Neuronal stem cell (in vitro differentiated cells): ENCODE data around the gene GGTLC2.
A peak's percentile ranks its signal among the peaks of the same experiment; 100 is the strongest.

Experiments used
- DNase-seq: peaks from one replicate; pipeline ENCODE4 v3.0.0-alpha.2; 2013; ENCODE audit warnings: low spot score
- H2AFZ ChIP-seq: one replicate; pipeline ENCODE4 v1.6.1; 2013; ENCODE audit warnings: mild to moderate bottlenecking, low read length, inconsistent platforms
- H2AK5ac ChIP-seq: 2 replicates; pipeline ENCODE4 v1.6.1; 2013; ENCODE audit warnings: low read depth, mild to moderate bottlenecking, inconsistent platforms, low read length, moderate library complexity, mixed read lengths
- H2BK120ac ChIP-seq: 2 replicates; pipeline ENCODE4 v1.6.1; 2013; ENCODE audit warnings: low read depth, mild to moderate bottlenecking, inconsistent platforms, low read length, moderate library complexity, mixed read lengths
- H2BK12ac ChIP-seq: one replicate; pipeline ENCODE4 v1.6.1; 2013; ENCODE audit warnings: low read length, inconsistent platforms
- H2BK15ac ChIP-seq: 2 replicates; pipeline ENCODE4 v1.6.1; 2013; ENCODE audit warnings: mild to moderate bottlenecking, low read length, inconsistent platforms, mixed read lengths
- H2BK5ac ChIP-seq: one replicate; pipeline ENCODE4 v1.6.1; 2013; ENCODE audit warnings: inconsistent platforms, mild to moderate bottlenecking, low read length, moderate library complexity
- H3K14ac ChIP-seq: one replicate; pipeline ENCODE4 v1.6.1; 2013; ENCODE audit warnings: low read length, inconsistent platforms
- H3K18ac ChIP-seq: 2 replicates; pipeline ENCODE4 v1.6.1; 2013; ENCODE audit warnings: low read length, inconsistent platforms
- H3K23ac ChIP-seq: 2 replicates; pipeline ENCODE4 v1.6.1; 2013; ENCODE audit warnings: low read depth, mild to moderate bottlenecking, mixed read lengths, low read length, inconsistent platforms; ENCODE audit not compliant: poor library complexity
- H3K27ac ChIP-seq: replicated peaks from 3 replicates; pipeline ENCODE4 v1.5.1; 2013; ENCODE audit warnings: low read length, inconsistent platforms
- H3K27me3 ChIP-seq, 3 experiments: 2 replicates each; pipeline ENCODE4 v1.6.1; 2013; ENCODE audit warnings: low read length in 3 of 3, mild to moderate bottlenecking in 2 of 3, inconsistent platforms in 1 of 3, low read depth in 1 of 3, mixed read lengths in 1 of 3, moderate library complexity in 1 of 3; ENCODE audit not compliant: control insufficient read depth in 3 of 3, insufficient read depth in 3 of 3
- H3K36me3 ChIP-seq, 2 donors: replicated peaks in 1 of 2; 2 replicates each; pipeline ENCODE4 v1.6.1; 2013; ENCODE audit warnings: low read length in 2 of 2; ENCODE audit not compliant: control insufficient read depth in 2 of 2, insufficient read depth in 2 of 2
- H3K4ac ChIP-seq: 2 replicates; pipeline ENCODE4 v1.6.1; 2013; ENCODE audit warnings: inconsistent platforms, mild to moderate bottlenecking, low read length, moderate library complexity
- H3K4me1 ChIP-seq, 2 donors: 1 replicate in 1 of 2; 2 replicates in 1 of 2; pipeline ENCODE4 v1.6.1; 2013; ENCODE audit warnings: low read length in 2 of 2, low read depth in 1 of 2; ENCODE audit not compliant: control insufficient read depth in 2 of 2, insufficient read depth in 1 of 2
- H3K4me2 ChIP-seq: one replicate; pipeline ENCODE4 v1.6.1; 2013; ENCODE audit warnings: mild to moderate bottlenecking, low read length, inconsistent platforms; ENCODE audit not compliant: insufficient read depth, poor library complexity, severe bottlenecking
- H3K4me3 ChIP-seq, 2 donors: 2 replicates each; pipeline ENCODE4 v1.5.1; 2013; ENCODE audit warnings: low read length in 2 of 2, mild to moderate bottlenecking in 2 of 2, inconsistent platforms in 1 of 2, moderate library complexity in 1 of 2
- H3K79me1 ChIP-seq: one replicate; pipeline ENCODE4 v1.6.1; 2013; ENCODE audit warnings: low read depth, mild to moderate bottlenecking, inconsistent platforms, low read length, moderate library complexity
- H3K9ac ChIP-seq: one replicate; pipeline ENCODE4 v1.6.1; 2013; ENCODE audit warnings: mild to moderate bottlenecking, low read depth, low read length, inconsistent platforms; ENCODE audit not compliant: poor library complexity
- H3K9me3 ChIP-seq, 2 donors: replicated peaks in 1 of 2; 2 replicates each; pipeline versions ENCODE3 to v1.6.1; 2013; ENCODE audit warnings: low read length in 2 of 2, mild to moderate bottlenecking in 2 of 2, inconsistent platforms in 1 of 2, low read depth in 1 of 2, mixed read lengths in 1 of 2, moderate library complexity in 1 of 2; ENCODE audit not compliant: control insufficient read depth in 2 of 2, insufficient read depth in 1 of 2
- H4K8ac ChIP-seq: one replicate; pipeline ENCODE4 v1.6.1; 2013; ENCODE audit warnings: low read depth, mild to moderate bottlenecking, inconsistent platforms, low read length, moderate library complexity
- H4K91ac ChIP-seq: one replicate; pipeline ENCODE4 v1.6.1; 2013; ENCODE audit warnings: low read length, low read depth, mild to moderate bottlenecking, inconsistent platforms; ENCODE audit not compliant: poor library complexity
- WGBS, 2 donors: extraction: QIAGEN DNeasy Blood & Tissue Kit; methylation state at CpG; one replicate each; pipeline ENCODE4 v1.1.7; 2013; ENCODE audit warnings: missing lambda C conversion rate in 2 of 2, mixed read lengths in 1 of 2; ENCODE audit not compliant: insufficient read length in 2 of 2, insufficient replicate concordance in 1 of 2; ENCODE audit errors: extremely low coverage in 2 of 2; 5-methylcytosine and 5-hydroxymethylcytosine counted together

The GGTLC2 gene

DNA sequence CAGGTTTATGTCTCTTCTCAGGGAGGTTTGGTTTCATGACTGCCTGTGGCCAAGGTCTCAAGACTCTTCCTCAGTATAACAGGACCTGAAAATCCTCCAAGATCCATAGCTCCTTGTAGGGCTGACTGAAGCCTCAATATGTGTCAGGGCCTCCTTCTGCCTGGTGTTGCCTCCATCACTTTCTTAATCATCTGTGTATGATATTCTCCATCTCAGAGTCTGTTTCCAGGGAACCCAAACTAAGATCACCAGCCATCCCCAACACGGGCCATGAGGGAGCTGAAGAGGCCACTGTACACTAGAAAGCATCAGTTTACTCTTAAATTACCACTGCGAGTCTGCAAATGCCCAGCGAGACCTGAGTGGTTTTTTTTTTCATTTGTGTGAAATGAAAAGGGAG, 17.7 kb downstream of the GGTLC2 start:
- Histone ChIP-seq H2BK15ac (no peak overlapping the region), H3K4me3 (no peak overlapping the region)

GRCh38 chr22:22663861-22664800, 19.7 kb downstream of the GGTLC2 start:
- no peak overlapping the region for H3K14ac ChIP-seq
- H4K91ac ChIP-seq, result no peak overlapping the region
- H3K9me3 ChIP-seq, result no peaks in the 10 kb centered on the region
- H2BK120ac ChIP-seq, result no peak overlapping the region
- peaks cover 0 to 12% (median 2%) of the 10 kb centered on the region in 3 experiments for H3K27me3 ChIP-seq
- no peaks in the 10 kb centered on the region for H3K79me1 ChIP-seq
- no peak overlapping the region for H2BK5ac ChIP-seq
- no peak overlapping the region for H3K27ac ChIP-seq
- no peak overlapping the region for H2BK12ac ChIP-seq
- H3K4ac ChIP-seq, result no peak overlapping the region
- H3K4me1 ChIP-seq, result no peaks in the 10 kb centered on the region
- peak overlapping the region in 1 of 2 donors; percentile 70 for H3K4me3 ChIP-seq
- no peak overlapping the region for H2BK15ac ChIP-seq
- no peak overlapping the region for H3K4me2 ChIP-seq
- no peak overlapping the region for H3K9ac ChIP-seq
- H3K23ac ChIP-seq, result peak overlapping the region; percentile 26
- H3K36me3 ChIP-seq, result no peaks in the 10 kb centered on the region
- H2AFZ ChIP-seq, result no peak overlapping the region
- H4K8ac ChIP-seq, result no peak overlapping the region
- H3K18ac ChIP-seq, result no peak overlapping the region
- DNase-seq, result no peak
- no CpG with 5 or more reads among the region's 14 CpGs for WGBS, 2 donors
- no peak overlapping the region for H2AK5ac ChIP-seq

More for the DNA sequence above, 17.7 kb downstream of the GGTLC2 start:
- Histone ChIP-seq H3K9ac (no peak overlapping the region), H2BK120ac (no peak overlapping the region), H3K27ac (no peak overlapping the region), H2BK12ac (no peak overlapping the region), H3K23ac (no peak overlapping the region), H3K36me3 (no peaks in the 10 kb centered on the region), H3K27me3 (peaks cover 0 to 12% (median 2%) of the 10 kb centered on the region in 3 experiments), H2BK5ac (no peak overlapping the region), H3K18ac (no peak overlapping the region), H3K4me1 (no peaks in the 10 kb centered on the region), H2AFZ (no peak overlapping the region), H3K9me3 (no peaks in the 10 kb centered on the region), H3K4ac (no peak overlapping the region), H3K79me1 (no peaks in the 10 kb centered on the region), H2AK5ac (no peak overlapping the region), H4K8ac (no peak overlapping the region), H4K91ac (no peak overlapping the region), H3K4me2 (no peak overlapping the region), H3K14ac (no peak overlapping the region)
- WGBS, 2 donors, result no CpG with 5 or more reads among the region's 3 CpGs
- no peak for DNase-seq

DNA sequence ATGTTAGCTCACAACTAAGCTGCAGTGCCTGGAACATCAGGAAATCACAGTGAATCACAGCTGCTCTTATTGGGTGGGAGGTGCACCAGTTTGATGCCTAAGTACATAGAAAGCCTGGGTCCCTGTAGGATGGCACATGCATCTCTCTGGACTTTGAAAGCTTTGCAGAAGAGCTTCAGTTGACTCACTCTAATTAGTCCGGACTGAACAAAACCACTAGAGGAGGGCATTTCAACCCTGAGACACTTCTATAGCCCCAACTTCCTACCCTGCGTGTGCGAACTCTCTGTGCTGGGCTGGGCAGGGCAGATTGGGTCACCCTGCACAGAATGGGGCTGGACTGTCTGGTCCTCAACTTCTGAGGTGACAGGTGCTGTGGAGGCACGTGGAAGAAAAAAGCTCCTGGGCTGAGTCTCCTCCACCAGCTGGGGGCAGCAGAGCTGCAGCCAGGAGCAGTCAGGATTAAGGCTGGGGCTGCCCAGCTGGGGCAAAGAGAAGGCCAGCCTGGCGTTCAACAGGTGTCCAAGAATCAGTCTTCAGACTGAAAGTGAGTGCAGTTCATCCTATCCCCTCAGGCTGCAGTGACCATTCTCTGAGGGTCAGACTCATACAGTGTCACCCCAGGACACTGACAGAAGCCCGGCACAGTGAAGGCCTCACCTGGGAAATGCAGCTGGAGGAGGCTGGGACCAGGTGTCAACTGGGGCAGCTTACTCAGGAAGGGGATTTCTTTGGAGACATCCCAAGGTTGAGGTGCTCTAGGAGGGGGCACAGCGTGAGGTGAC, 22.1 kb downstream of the GGTLC2 start:
- peaks cover 0 to 2% of the 10 kb centered on the region in 2 donors for H3K9me3 ChIP-seq
- no peaks in the 10 kb centered on the region for H3K79me1 ChIP-seq
- H2BK15ac ChIP-seq, result no peak overlapping the region
- no peaks in the 10 kb centered on the region for H3K27me3 ChIP-seq
- no peak overlapping the region for H3K9ac ChIP-seq
- no peak overlapping the region for H3K4me3 ChIP-seq
- no peak overlapping the region for H4K8ac ChIP-seq
- no peak overlapping the region for H3K4ac ChIP-seq
- H2BK12ac ChIP-seq, result no peak overlapping the region
- H3K18ac ChIP-seq, result no peak overlapping the region
- H3K36me3 ChIP-seq, result no peaks in the 10 kb centered on the region
- no peak overlapping the region for H2BK120ac ChIP-seq
- H3K27ac ChIP-seq, result no peak overlapping the region
- peak overlapping the region; percentile 47 for H3K23ac ChIP-seq
- H3K4me2 ChIP-seq, result no peak overlapping the region
- H2AK5ac ChIP-seq, result no peak overlapping the region
- DNase-seq, result no peak
- H2AFZ ChIP-seq, result no peak overlapping the region
- no peaks in the 10 kb centered on the region for H3K4me1 ChIP-seq
- no peak overlapping the region for H3K14ac ChIP-seq
- no peak overlapping the region for H4K91ac ChIP-seq
- no CpG with 5 or more reads among the region's 7 CpGs for WGBS, 2 donors
- no peak overlapping the region for H2BK5ac ChIP-seq
